ENCODE measurements around the gene RNF8.
"Not testable (repeated sequence)": the region's sequence is repeated elsewhere in the genome, so short reads cannot be mapped to it uniquely, and the experiment has no call there.

DNA sequence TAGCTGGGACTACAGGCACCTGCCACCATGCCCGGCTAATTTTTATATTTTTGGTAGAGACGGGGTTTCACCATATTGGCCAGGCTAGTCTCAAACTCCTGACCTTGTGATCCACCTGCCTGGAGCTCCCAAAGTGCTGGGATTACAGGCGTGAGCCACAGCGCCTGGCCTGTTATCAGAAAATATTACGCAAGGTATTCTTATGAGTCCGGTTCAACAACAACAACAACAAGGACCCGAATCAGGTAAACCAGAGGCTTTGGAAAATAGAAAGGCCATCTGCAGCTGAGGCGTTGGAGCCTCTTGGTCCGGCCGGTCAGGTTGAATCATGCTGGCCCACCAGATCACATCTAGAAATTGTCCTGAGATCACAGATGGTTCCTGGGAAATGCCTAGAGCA is 46.3 kb upstream of the RNF8 start:
- not testable (repeated sequence) for TF ChIP-seq POLR2A (IDR thresholded peaks at IDR 0.05; ENCODE audit: low read depth, low read length); PAX5 (IDR thresholded peaks at IDR 0.05; ENCODE audit: insufficient read depth, low read length, severe bottlenecking); SPI1 (IDR thresholded peaks at IDR 0.05; ENCODE audit: low read depth, low read length); POU2F2 (IDR thresholded peaks at IDR 0.05; ENCODE audit: low read depth, low read length)
